ENCODE results near the gene MAPK4.

MAPK4 gene

DNA sequence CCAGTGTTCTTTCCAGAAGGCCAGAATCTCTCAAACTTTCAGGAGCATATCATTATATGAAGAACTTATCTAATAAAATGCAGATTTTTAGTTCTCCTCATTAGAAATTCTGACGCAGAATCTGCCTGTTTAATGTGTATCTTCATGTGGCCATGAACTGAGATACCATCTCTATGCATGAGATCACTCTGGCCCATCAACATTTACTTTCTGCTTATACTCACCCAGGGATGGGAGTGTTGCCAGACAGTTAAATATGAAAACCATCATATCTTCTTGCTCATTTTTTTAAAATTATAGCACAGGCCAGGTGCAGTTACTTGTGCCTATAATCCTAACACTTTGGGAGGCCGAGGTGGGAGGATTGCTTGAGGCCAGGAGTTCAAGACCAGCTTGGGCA lies 60.4 kb downstream of the MAPK4 start:
- DNase-seq = no peak
- Histone ChIP-seq H3K9me3 (ENCODE audit: control insufficient read depth, low read length) (no peaks in the 10 kb centered on the region), H3K27ac (ENCODE audit: insufficient read depth, low read length, poor library complexity, severe bottlenecking) (no peak overlapping the region), H3K27me3 (replicated peaks; ENCODE audit: control insufficient read depth, insufficient read depth, low read length, poor library complexity, severe bottlenecking) (no peaks in the 10 kb centered on the region), H3K4me3 (ENCODE audit: insufficient read depth, low read depth, low read length, poor library complexity, severe bottlenecking) (no peak overlapping the region), H3K36me3 (ENCODE audit: control insufficient read depth, insufficient read depth, low read length) (no peaks in the 10 kb centered on the region), H3K4me1 (ENCODE audit: control insufficient read depth, insufficient read depth, low read length, poor library complexity, severe bottlenecking) (no peaks in the 10 kb centered on the region)

DNA sequence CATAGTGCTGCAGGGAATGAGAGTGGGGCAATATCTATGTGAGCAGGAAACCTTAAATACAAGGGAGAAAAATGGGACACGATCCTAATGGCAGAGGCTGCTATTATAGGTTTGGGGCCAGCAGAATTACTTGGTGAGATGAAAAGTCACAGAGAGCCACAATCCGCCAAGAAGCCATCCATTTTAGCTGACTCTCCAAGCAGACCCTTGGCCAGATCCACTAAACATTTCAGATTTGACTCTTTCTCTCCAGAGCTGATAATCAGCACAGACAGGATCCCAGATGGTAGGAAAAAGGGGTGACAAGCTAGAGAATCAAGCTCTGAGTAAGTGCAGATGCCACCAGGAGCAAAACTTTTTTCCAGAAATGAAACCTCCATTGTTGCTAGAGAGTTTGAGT lies 61.5 kb downstream of the MAPK4 start:
- no peaks in the 10 kb centered on the region for H3K36me3 ChIP-seq (ENCODE audit: control insufficient read depth, insufficient read depth, low read length)
- H3K27ac ChIP-seq (ENCODE audit: insufficient read depth, low read length, poor library complexity, severe bottlenecking) = no peak overlapping the region
- DNase-seq = no peak
- H3K27me3 ChIP-seq (replicated peaks; ENCODE audit: control insufficient read depth, insufficient read depth, low read length, poor library complexity, severe bottlenecking) = no peaks in the 10 kb centered on the region
- no peaks in the 10 kb centered on the region for H3K4me1 ChIP-seq (ENCODE audit: control insufficient read depth, insufficient read depth, low read length, poor library complexity, severe bottlenecking)
- no peaks in the 10 kb centered on the region for H3K9me3 ChIP-seq (ENCODE audit: control insufficient read depth, low read length)
- H3K4me3 ChIP-seq (ENCODE audit: insufficient read depth, low read depth, low read length, poor library complexity, severe bottlenecking) = no peak overlapping the region

DNA sequence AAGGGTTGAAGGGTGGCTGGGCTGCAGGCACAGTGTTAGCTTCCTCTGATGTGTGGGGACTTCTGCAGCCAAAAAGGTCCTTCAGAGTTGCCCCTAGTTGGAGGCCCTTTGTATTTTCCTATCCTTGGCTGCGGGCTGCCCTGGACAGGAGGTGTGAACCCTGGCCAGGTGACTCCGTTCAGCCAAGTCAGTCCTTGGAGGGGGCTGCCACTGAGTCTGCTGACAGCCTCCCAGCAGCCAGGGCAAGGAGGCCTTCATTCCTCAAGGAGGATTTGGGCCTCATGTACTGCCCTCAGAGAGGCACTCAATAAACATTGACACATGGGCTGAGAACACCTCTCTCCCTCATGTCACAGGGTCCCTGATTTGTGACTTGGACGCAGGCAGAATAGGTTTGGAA lies 62.4 kb downstream of the MAPK4 start:
- Histone ChIP-seq H3K36me3 (ENCODE audit: control insufficient read depth, insufficient read depth, low read length) (no peaks in the 10 kb centered on the region), H3K4me1 (ENCODE audit: control insufficient read depth, insufficient read depth, low read length, poor library complexity, severe bottlenecking) (no peaks in the 10 kb centered on the region), H3K9me3 (ENCODE audit: control insufficient read depth, low read length) (no peaks in the 10 kb centered on the region), H3K4me3 (ENCODE audit: insufficient read depth, low read depth, low read length, poor library complexity, severe bottlenecking) (no peak overlapping the region), H3K27ac (ENCODE audit: insufficient read depth, low read length, poor library complexity, severe bottlenecking) (no peak overlapping the region), H3K27me3 (replicated peaks; ENCODE audit: control insufficient read depth, insufficient read depth, low read length, poor library complexity, severe bottlenecking) (no peaks in the 10 kb centered on the region)
- DNase-seq = no peak

- DNase-seq = no peak
- Histone ChIP-seq H3K4me3 (ENCODE audit: insufficient read depth, low read depth, low read length, poor library complexity, severe bottlenecking) (no peak overlapping the region), H3K27me3 (replicated peaks; ENCODE audit: control insufficient read depth, insufficient read depth, low read length, poor library complexity, severe bottlenecking) (no peaks in the 10 kb centered on the region), H3K36me3 (ENCODE audit: control insufficient read depth, insufficient read depth, low read length) (no peaks in the 10 kb centered on the region), H3K4me1 (ENCODE audit: control insufficient read depth, insufficient read depth, low read length, poor library complexity, severe bottlenecking) (no peaks in the 10 kb centered on the region), H3K27ac (ENCODE audit: insufficient read depth, low read length, poor library complexity, severe bottlenecking) (no peak overlapping the region), H3K9me3 (ENCODE audit: control insufficient read depth, low read length) (no peaks in the 10 kb centered on the region)
Observed at GRCh38 chr18:50622865-50623393, 63.0 kb downstream of the MAPK4 start.

DNA sequence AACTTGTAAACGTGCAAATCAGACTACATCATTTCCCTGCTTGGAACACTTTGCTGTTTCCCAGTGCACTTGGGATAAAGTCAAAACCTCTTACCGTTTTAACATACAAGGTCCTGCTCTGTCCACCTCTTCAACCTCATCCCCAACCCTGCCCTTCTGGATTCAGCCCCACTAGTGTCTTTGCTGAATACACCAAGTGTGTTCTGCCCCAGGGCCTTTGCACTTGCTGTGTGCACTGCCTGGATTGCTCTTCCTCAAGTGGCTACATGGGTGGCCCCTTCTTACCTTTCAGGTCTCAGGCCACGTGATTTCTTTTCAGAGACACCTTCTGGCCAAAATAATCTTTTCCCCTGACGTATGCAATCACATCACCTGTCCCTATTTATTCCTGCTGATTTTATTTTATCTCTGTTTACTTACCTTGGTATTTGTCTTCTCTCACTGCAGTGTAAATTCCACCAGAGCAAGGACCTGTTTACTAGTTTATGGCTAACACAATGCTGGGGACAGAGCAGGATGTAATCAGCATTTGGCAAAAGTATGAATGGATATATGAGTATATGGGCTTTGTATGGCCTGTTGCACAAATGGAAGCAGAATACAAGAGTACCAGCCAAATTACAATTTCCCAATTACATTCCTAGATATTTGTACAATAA lies 63.9 kb downstream of the MAPK4 start:
- Histone ChIP-seq H3K27ac (ENCODE audit: insufficient read depth, low read length, poor library complexity, severe bottlenecking) (no peak overlapping the region), H3K4me3 (ENCODE audit: insufficient read depth, low read depth, low read length, poor library complexity, severe bottlenecking) (no peak overlapping the region), H3K9me3 (ENCODE audit: control insufficient read depth, low read length) (no peaks in the 10 kb centered on the region), H3K36me3 (ENCODE audit: control insufficient read depth, insufficient read depth, low read length) (no peaks in the 10 kb centered on the region), H3K4me1 (ENCODE audit: control insufficient read depth, insufficient read depth, low read length, poor library complexity, severe bottlenecking) (no peaks in the 10 kb centered on the region), H3K27me3 (replicated peaks; ENCODE audit: control insufficient read depth, insufficient read depth, low read length, poor library complexity, severe bottlenecking) (no peaks in the 10 kb centered on the region)
- no peak for DNase-seq

DNA sequence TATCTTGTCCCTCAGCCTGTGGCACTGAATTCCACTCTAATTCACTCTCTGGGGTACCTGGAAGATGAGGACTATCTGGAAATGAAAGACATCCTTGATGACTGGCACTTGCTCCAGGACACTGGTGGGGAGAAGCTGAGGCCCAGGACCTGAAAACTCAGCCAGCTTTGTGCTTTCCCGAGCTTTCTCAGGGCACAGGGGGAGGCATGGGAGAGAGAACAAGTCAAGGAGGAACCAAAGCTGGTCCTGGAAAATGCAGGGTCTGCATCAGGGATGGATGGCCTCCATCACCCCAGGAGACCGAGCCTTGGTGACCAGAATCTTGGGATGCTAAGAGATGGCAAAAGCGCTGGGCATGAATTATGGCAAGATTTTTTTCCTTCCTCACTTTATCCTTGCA lies 65.1 kb downstream of the MAPK4 start:
- Histone ChIP-seq H3K36me3 (ENCODE audit: control insufficient read depth, insufficient read depth, low read length) (no peaks in the 10 kb centered on the region), H3K27ac (ENCODE audit: insufficient read depth, low read length, poor library complexity, severe bottlenecking) (no peak overlapping the region), H3K9me3 (ENCODE audit: control insufficient read depth, low read length) (no peaks in the 10 kb centered on the region), H3K4me3 (ENCODE audit: insufficient read depth, low read depth, low read length, poor library complexity, severe bottlenecking) (no peak overlapping the region), H3K27me3 (replicated peaks; ENCODE audit: control insufficient read depth, insufficient read depth, low read length, poor library complexity, severe bottlenecking) (no peaks in the 10 kb centered on the region), H3K4me1 (ENCODE audit: control insufficient read depth, insufficient read depth, low read length, poor library complexity, severe bottlenecking) (no peaks in the 10 kb centered on the region)
- no peak for DNase-seq

GRCh38 chr18:50626317-50626716 lies 66.4 kb downstream of the MAPK4 start:
- Histone ChIP-seq H3K4me3 (ENCODE audit: insufficient read depth, low read depth, low read length, poor library complexity, severe bottlenecking) (no peak overlapping the region), H3K9me3 (ENCODE audit: control insufficient read depth, low read length) (no peaks in the 10 kb centered on the region), H3K27ac (ENCODE audit: insufficient read depth, low read length, poor library complexity, severe bottlenecking) (no peak overlapping the region), H3K36me3 (ENCODE audit: control insufficient read depth, insufficient read depth, low read length) (no peaks in the 10 kb centered on the region), H3K4me1 (ENCODE audit: control insufficient read depth, insufficient read depth, low read length, poor library complexity, severe bottlenecking) (no peaks in the 10 kb centered on the region), H3K27me3 (replicated peaks; ENCODE audit: control insufficient read depth, insufficient read depth, low read length, poor library complexity, severe bottlenecking) (no peaks in the 10 kb centered on the region)
- DNase-seq = no peak

GRCh38 chr18:50627594-50628532 lies 68.0 kb downstream of the MAPK4 start:
- no peaks in the 10 kb centered on the region for H3K36me3 ChIP-seq (ENCODE audit: control insufficient read depth, insufficient read depth, low read length)
- H3K4me1 ChIP-seq (ENCODE audit: control insufficient read depth, insufficient read depth, low read length, poor library complexity, severe bottlenecking) = no peaks in the 10 kb centered on the region
- H3K27ac ChIP-seq (ENCODE audit: insufficient read depth, low read length, poor library complexity, severe bottlenecking) = no peak overlapping the region
- H3K27me3 ChIP-seq (replicated peaks; ENCODE audit: control insufficient read depth, insufficient read depth, low read length, poor library complexity, severe bottlenecking) = no peaks in the 10 kb centered on the region
- no peak for DNase-seq
- H3K4me3 ChIP-seq (ENCODE audit: insufficient read depth, low read depth, low read length, poor library complexity, severe bottlenecking) = no peak overlapping the region
- no peaks in the 10 kb centered on the region for H3K9me3 ChIP-seq (ENCODE audit: control insufficient read depth, low read length)

GRCh38 chr18:50628533-50628905 lies 68.6 kb downstream of the MAPK4 start:
- no peak overlapping the region for H3K27ac ChIP-seq (ENCODE audit: insufficient read depth, low read length, poor library complexity, severe bottlenecking)
- H3K4me3 ChIP-seq (ENCODE audit: insufficient read depth, low read depth, low read length, poor library complexity, severe bottlenecking) = no peak overlapping the region
- H3K27me3 ChIP-seq (replicated peaks; ENCODE audit: control insufficient read depth, insufficient read depth, low read length, poor library complexity, severe bottlenecking) = no peaks in the 10 kb centered on the region
- H3K9me3 ChIP-seq (ENCODE audit: control insufficient read depth, low read length) = no peaks in the 10 kb centered on the region
- H3K4me1 ChIP-seq (ENCODE audit: control insufficient read depth, insufficient read depth, low read length, poor library complexity, severe bottlenecking) = no peaks in the 10 kb centered on the region
- DNase-seq = no peak
- H3K36me3 ChIP-seq (ENCODE audit: control insufficient read depth, insufficient read depth, low read length) = no peaks in the 10 kb centered on the region

- Histone ChIP-seq H3K9me3 (ENCODE audit: control insufficient read depth, low read length) (no peaks in the 10 kb centered on the region), H3K27ac (ENCODE audit: insufficient read depth, low read length, poor library complexity, severe bottlenecking) (no peak overlapping the region), H3K36me3 (ENCODE audit: control insufficient read depth, insufficient read depth, low read length) (no peaks in the 10 kb centered on the region), H3K4me3 (ENCODE audit: insufficient read depth, low read depth, low read length, poor library complexity, severe bottlenecking) (no peak overlapping the region), H3K4me1 (ENCODE audit: control insufficient read depth, insufficient read depth, low read length, poor library complexity, severe bottlenecking) (no peaks in the 10 kb centered on the region), H3K27me3 (replicated peaks; ENCODE audit: control insufficient read depth, insufficient read depth, low read length, poor library complexity, severe bottlenecking) (no peaks in the 10 kb centered on the region)
- no peak for DNase-seq
Observed at GRCh38 chr18:50629148-50629631, 69.3 kb downstream of the MAPK4 start.

Measured in effector memory CD4-positive, alpha-beta T cell (primary cell).